ENCODE data around the gene FAM241B.

GRCh38 chr10:69650589-69651261 lies 20.7 kb downstream of the FAM241B start:
- TF ChIP-seq MXI1 (IDR thresholded peaks at IDR 0.05; ENCODE audit: borderline replicate concordance, low read depth, low read length) (no peak), CEBPB (IDR thresholded peaks at IDR 0.05; ENCODE audit: low read depth, low read length) (no peak), RCOR1 (IDR thresholded peaks at IDR 0.05; ENCODE audit: insufficient replicate concordance, low read length) (no peak), POLR2A (IDR thresholded peaks at IDR 0.05; ENCODE audit: low read depth, low read length) (no peak), FOS (IDR thresholded peaks at IDR 0.05; ENCODE audit: low read depth, low read length) (no peak), SMC3 (IDR thresholded peaks at IDR 0.05; ENCODE audit: low read depth, low read length) (no peak)
- TF ChIP-seq, protein P1, sequence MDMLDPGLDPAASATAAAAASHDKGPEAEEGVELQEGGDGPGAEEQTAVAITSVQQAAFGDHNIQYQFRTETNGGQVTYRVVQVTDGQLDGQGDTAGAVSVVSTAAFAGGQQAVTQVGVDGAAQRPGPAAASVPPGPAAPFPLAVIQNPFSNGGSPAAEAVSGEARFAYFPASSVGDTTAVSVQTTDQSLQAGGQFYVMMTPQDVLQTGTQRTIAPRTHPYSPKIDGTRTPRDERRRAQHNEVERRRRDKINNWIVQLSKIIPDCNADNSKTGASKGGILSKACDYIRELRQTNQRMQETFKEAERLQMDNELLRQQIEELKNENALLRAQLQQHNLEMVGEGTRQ (IDR thresholded peaks at IDR 0.05; ENCODE audit: low read depth, low read length), result no peak
- TF ChIP-seq, protein P2, sequence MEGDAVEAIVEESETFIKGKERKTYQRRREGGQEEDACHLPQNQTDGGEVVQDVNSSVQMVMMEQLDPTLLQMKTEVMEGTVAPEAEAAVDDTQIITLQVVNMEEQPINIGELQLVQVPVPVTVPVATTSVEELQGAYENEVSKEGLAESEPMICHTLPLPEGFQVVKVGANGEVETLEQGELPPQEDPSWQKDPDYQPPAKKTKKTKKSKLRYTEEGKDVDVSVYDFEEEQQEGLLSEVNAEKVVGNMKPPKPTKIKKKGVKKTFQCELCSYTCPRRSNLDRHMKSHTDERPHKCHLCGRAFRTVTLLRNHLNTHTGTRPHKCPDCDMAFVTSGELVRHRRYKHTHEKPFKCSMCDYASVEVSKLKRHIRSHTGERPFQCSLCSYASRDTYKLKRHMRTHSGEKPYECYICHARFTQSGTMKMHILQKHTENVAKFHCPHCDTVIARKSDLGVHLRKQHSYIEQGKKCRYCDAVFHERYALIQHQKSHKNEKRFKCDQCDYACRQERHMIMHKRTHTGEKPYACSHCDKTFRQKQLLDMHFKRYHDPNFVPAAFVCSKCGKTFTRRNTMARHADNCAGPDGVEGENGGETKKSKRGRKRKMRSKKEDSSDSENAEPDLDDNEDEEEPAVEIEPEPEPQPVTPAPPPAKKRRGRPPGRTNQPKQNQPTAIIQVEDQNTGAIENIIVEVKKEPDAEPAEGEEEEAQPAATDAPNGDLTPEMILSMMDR (conservative IDR thresholded peaks at IDR 0.05; ENCODE audit: low read depth, low read length), result no peak

All from IMR-90 (cell line).